RWPE2 (cell line): ENCODE data around the gene SLC7A1.

Experiments
- ATAC-seq: fragments of 200-7000 bp; cut with Tn5 transposase; 3 replicates; pipeline ENCODE4 v1.9.1; 2021; ENCODE audit warnings: low read depth
- DNase-seq: peaks from one replicate; pipeline ENCODE4 v3.0.0-alpha.2; 2020; ENCODE audit warnings: low spot score
- H3K27ac ChIP-seq: fragments of 450-650 bp; 2 replicates; pipeline ENCODE4 v1.5.1; 2017; ENCODE audit warnings: mild to moderate bottlenecking; ENCODE audit not compliant: poor library complexity, severe bottlenecking
- H3K27me3 ChIP-seq: fragments of 250-450 bp; sonication (Bioruptor Pico); 2 replicates; pipeline ENCODE4 v1.5.1; 2021; ENCODE audit warnings: mild to moderate bottlenecking, moderate library complexity; ENCODE audit not compliant: insufficient read depth, poor library complexity, severe bottlenecking
- H3K36me3 ChIP-seq: fragments of 250-450 bp; sonication (Bioruptor Pico); 2 replicates; pipeline ENCODE4 v1.5.1; 2020; ENCODE audit warnings: low read depth, mild to moderate bottlenecking, moderate library complexity
- H3K4me1 ChIP-seq: fragments of 250-450 bp; sonication (Bioruptor Pico); 2 replicates; pipeline ENCODE4 v1.5.1; 2021; ENCODE audit warnings: mild to moderate bottlenecking, moderate library complexity; ENCODE audit not compliant: insufficient read depth, poor library complexity, severe bottlenecking
- H3K4me3 ChIP-seq: fragments of 250-450 bp; sonication (Bioruptor Pico); 2 replicates; pipeline ENCODE4 v1.5.1; 2021; ENCODE audit warnings: mild to moderate bottlenecking, moderate library complexity; ENCODE audit not compliant: severe bottlenecking
- H3K9me3 ChIP-seq: fragments of 250-450 bp; sonication (Bioruptor Pico); 2 replicates; pipeline ENCODE4 v1.5.1; 2021; ENCODE audit warnings: mild to moderate bottlenecking, moderate library complexity; ENCODE audit not compliant: severe bottlenecking
- CTCF ChIP-seq: fragments of 450-650 bp; IDR thresholded peaks from one replicate; pipeline ENCODE4 v1.5.1; 2017; ENCODE audit warnings: mild to moderate bottlenecking, moderate library complexity; ENCODE audit not compliant: poor library complexity, severe bottlenecking

SLC7A1 gene

GRCh38 chr13:29524641-29525040, 70.8 kb downstream of the SLC7A1 start:
- ATAC-seq, result no peak
- no peak for TF ChIP-seq CTCF
- no peak overlapping the region for H3K27ac ChIP-seq
- no peak for DNase-seq
- no peaks in the 10 kb centered on the region for H3K9me3 ChIP-seq
- no peak overlapping the region for H3K4me3 ChIP-seq
- H3K27me3 ChIP-seq, result no peaks in the 10 kb centered on the region
- peaks cover 77% of the 10 kb centered on the region for H3K36me3 ChIP-seq
- H3K4me1 ChIP-seq, result no peaks in the 10 kb centered on the region

DNA sequence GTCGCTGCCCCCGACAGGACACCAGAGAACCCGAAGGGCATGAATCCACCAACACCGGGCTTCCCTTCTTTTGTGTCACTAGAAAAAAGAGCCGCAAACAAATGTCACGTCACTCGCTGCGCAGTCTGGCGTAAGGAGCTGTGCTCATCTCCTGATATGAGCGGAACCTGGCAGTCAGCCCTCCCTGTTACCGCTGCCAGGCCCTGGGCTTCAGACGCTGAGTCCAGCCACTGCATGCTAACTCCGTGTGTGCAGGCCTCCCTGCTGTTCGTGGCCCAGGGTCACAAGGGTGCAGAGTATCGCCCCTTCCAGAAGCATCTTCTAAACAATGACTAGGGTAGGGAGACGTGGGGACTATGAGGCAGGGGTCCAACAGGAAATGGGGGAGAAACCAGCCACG, 71.3 kb downstream of the SLC7A1 start:
- no peak for TF ChIP-seq CTCF
- peaks cover 77% of the 10 kb centered on the region for H3K36me3 ChIP-seq
- H3K4me3 ChIP-seq, result no peak overlapping the region
- DNase-seq (no peak), ATAC-seq (no peak)
- H3K4me1 ChIP-seq, result no peaks in the 10 kb centered on the region
- H3K9me3 ChIP-seq, result no peaks in the 10 kb centered on the region
- no peaks in the 10 kb centered on the region for H3K27me3 ChIP-seq
- no peak overlapping the region for H3K27ac ChIP-seq

- no peak for TF ChIP-seq CTCF
- Histone ChIP-seq H3K27ac (no peak overlapping the region), H3K27me3 (no peaks in the 10 kb centered on the region), H3K4me1 (no peaks in the 10 kb centered on the region), H3K4me3 (no peak overlapping the region), H3K36me3 (peaks cover 76% of the 10 kb centered on the region), H3K9me3 (no peaks in the 10 kb centered on the region)
- no peak for DNase-seq
- ATAC-seq, result no peak
Observed at GRCh38 chr13:29523199-29523961, 72.1 kb downstream of the SLC7A1 start.

DNA sequence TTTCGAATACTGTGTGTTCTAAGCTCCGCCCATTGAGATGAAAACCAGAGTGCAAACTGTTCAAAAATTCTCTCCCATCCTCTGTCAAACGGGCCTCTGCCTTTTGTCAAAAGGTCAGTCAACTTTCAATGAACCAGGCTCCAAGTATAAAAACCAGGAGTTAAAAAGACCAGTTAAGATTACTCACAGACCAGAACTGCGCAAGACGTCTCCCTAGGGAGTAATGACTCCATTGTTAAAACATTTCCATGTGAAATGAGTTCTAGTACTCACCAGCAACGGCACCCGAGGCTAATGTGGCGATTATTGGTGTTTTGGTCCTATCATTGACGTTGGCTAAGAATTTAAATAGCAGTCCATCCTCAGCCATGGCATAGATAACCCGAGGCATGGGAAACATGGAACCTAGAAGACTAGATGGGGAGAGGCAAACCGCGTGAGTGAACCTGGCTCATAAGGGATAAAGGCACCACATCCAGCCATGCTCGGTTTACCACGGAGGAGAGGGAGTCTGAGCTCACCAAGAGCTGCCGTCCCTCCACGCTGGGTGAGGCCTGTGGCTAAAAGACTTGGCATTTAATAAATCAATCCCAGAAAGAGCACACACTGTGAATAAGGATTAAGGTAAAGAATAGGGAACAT, 73.3 kb downstream of the SLC7A1 start:
- DNase-seq (no peak), ATAC-seq (no peak)
- Histone ChIP-seq H3K27me3 (no peaks in the 10 kb centered on the region), H3K36me3 (peaks cover 76% of the 10 kb centered on the region), H3K27ac (no peak overlapping the region), H3K9me3 (no peaks in the 10 kb centered on the region), H3K4me1 (no peaks in the 10 kb centered on the region), H3K4me3 (no peak overlapping the region)
- TF ChIP-seq CTCF, result no peak

- H3K27me3 ChIP-seq, result no peaks in the 10 kb centered on the region
- H3K36me3 ChIP-seq, result peaks cover 78% of the 10 kb centered on the region
Observed at GRCh38 chr13:29521336-29521735, 74.2 kb downstream of the SLC7A1 start.

More at GRCh38 chr13:29521336-29521735, 74.2 kb downstream of the SLC7A1 start:
- TF ChIP-seq CTCF, result no peak
- Histone ChIP-seq H3K9me3 (no peaks in the 10 kb centered on the region), H3K27ac (no peak overlapping the region), H3K4me1 (no peaks in the 10 kb centered on the region), H3K4me3 (no peak overlapping the region)
- ATAC-seq, result no peak
- no peak for DNase-seq
